GM18858 (cell line): ENCODE data around the gene SLC12A9.
"Not testable (repeated sequence)": the region's sequence is repeated elsewhere in the genome, so short reads cannot be mapped to it uniquely, and the experiment has no call there.

ENCODE experiments used
- ATAC-seq: cut with Tn5 transposase; IDR thresholded peaks from one replicate; pipeline ENCODE4 v1.9.1; 2021; ENCODE audit not compliant: unreplicated experiment

Gene SLC12A9

GRCh38 chr7:100825215-100825671 lies 27.3 kb upstream of the SLC12A9 start:
- no peak for ATAC-seq

- no peak for ATAC-seq
Measured at GRCh38 chr7:100825751-100826513, 26.6 kb upstream of the SLC12A9 start.

- ATAC-seq: no peak
Measured at GRCh38 chr7:100826514-100827329, 25.8 kb upstream of the SLC12A9 start.

- ATAC-seq: no peak
Measured at GRCh38 chr7:100827330-100828226, 24.9 kb upstream of the SLC12A9 start, which contains the start of gene EPHB4. Gene EPHB4, minus strand, starts transcription at chr7:100827523. Its CDS starts 493 bp downstream, at chr7:100827030.

GRCh38 chr7:100829150-100829716 lies 23.3 kb upstream of the SLC12A9 start:
- no peak for ATAC-seq

- no peak for ATAC-seq
Measured at GRCh38 chr7:100830396-100830795, 22.1 kb upstream of the SLC12A9 start.

- ATAC-seq: no peak
Measured at GRCh38 chr7:100832281-100832633, 20.3 kb upstream of the SLC12A9 start.

- ATAC-seq: no peak
Measured at GRCh38 chr7:100835903-100836811, 16.4 kb upstream of the SLC12A9 start.

- ATAC-seq: no peak
Measured at GRCh38 chr7:100836812-100837098, 15.8 kb upstream of the SLC12A9 start.

- no peak for ATAC-seq
Measured at GRCh38 chr7:100837099-100837836, 15.2 kb upstream of the SLC12A9 start.

- ATAC-seq: no peak
Measured at GRCh38 chr7:100839361-100839760, 13.2 kb upstream of the SLC12A9 start.

- no peak for ATAC-seq
Measured at GRCh38 chr7:100840470-100841100, 11.9 kb upstream of the SLC12A9 start.

- no peak for ATAC-seq
Measured at GRCh38 chr7:100847360-100847759, 5.2 kb upstream of the SLC12A9 start.

GRCh38 chr7:100854146-100854895 lies 1.8 kb downstream of the SLC12A9 start:
- ATAC-seq: no peak

GRCh38 chr7:100854899-100855298 lies 2.4 kb downstream of the SLC12A9 start:
- not testable (repeated sequence) for ATAC-seq

- ATAC-seq: no peak
Measured at GRCh38 chr7:100855515-100855914, 3.0 kb downstream of the SLC12A9 start.

GRCh38 chr7:100856871-100857282 lies 4.4 kb downstream of the SLC12A9 start:
- no peak for ATAC-seq

- ATAC-seq: no peak
Measured at GRCh38 chr7:100859856-100860255, 7.3 kb downstream of the SLC12A9 start.
